D721Med (cell line): ENCODE measurements around the gene NFIC.
A peak's percentile ranks its signal among the peaks of the same experiment; 100 is the strongest.
"Not testable (repeated sequence)": the region's sequence is repeated elsewhere in the genome, so short reads cannot be mapped to it uniquely, and the experiment has no call there.

Source experiments
- DNase-seq: peaks from one replicate; pipeline ENCODE4 v3.0.0; 2011; ENCODE audit warnings: low spot score; ENCODE audit not compliant: insufficient read length
- FAIRE-seq: peaks from 2 replicates; lab custom pipeline; 2011; peaks lifted over from hg19 to GRCh38; lab: Jason Lieb, UNC
- TF ChIP-seq, protein P1 (sequence below): IDR thresholded peaks from 2 replicates; pipeline ENCODE4 v1.5.1; 2012; ENCODE audit warnings: mild to moderate bottlenecking, control low read depth; ENCODE audit not compliant: insufficient read depth; ENCODE audit errors: missing control alignments

The NFIC gene

DNA sequence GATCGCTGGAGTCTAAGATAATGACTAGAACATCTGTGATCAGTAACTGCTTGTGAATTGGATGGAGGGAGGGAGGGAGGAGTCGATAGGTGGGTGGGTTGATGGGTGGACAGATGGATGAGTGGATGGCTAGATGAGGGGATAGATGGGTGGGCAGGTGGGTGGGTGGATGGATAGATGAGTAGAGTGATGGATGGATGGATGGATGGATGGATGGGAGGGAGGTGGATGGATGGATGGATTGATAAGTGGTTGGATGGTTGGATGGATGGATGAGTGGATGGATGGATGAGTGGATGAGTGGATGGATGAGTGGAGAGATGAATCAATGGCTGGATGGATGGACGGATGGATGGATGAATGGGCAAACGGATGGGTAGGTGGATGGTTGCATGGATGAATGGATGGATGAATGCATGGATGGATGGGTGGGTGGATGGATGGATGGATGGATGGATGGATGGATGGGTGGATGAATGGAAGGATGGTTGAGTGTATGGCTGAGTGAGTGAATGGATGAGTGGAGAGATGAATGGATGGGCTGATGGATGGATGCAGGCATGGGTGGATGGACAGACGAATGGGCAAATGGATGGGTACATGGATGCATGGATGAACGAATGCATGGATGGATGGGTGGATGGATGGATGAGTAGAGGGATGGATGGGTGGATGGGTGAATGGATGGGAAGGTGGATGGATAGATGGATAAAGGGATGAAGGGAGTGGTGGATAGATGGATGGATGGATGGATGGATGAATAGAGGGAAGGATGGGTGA is 44.0 kb upstream of the NFIC start:
- DNase-seq: no peak
- no peak for FAIRE-seq
- TF ChIP-seq, protein P1, sequence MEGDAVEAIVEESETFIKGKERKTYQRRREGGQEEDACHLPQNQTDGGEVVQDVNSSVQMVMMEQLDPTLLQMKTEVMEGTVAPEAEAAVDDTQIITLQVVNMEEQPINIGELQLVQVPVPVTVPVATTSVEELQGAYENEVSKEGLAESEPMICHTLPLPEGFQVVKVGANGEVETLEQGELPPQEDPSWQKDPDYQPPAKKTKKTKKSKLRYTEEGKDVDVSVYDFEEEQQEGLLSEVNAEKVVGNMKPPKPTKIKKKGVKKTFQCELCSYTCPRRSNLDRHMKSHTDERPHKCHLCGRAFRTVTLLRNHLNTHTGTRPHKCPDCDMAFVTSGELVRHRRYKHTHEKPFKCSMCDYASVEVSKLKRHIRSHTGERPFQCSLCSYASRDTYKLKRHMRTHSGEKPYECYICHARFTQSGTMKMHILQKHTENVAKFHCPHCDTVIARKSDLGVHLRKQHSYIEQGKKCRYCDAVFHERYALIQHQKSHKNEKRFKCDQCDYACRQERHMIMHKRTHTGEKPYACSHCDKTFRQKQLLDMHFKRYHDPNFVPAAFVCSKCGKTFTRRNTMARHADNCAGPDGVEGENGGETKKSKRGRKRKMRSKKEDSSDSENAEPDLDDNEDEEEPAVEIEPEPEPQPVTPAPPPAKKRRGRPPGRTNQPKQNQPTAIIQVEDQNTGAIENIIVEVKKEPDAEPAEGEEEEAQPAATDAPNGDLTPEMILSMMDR: no peak

DNA sequence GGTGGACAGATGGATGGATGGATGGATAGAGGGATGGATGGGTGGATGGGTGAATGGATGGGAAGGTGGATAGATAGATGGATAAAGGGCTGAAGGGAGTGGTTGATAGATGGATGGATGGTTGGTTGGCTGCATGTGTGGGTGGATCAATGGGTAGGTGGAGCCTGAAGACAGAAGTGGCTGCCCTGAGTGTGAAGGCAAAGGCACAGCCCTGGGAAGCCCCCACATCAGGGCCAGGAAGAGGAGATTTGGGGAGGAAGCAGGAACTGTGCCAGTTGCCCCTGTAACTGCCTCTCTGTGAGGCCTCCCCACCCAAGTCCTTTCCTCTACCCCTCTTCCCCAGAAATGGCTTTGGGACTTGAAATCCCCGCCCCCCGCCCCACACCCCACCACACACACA is 43.4 kb upstream of the NFIC start:
- FAIRE-seq (no peak), DNase-seq (no peak)
- TF ChIP-seq, protein P1: no peak

- TF ChIP-seq, protein P1: no peak
- no peak for DNase-seq
- no peak for FAIRE-seq
Observed at GRCh38 chr19:3323658-3324057, 42.7 kb upstream of the NFIC start.

- FAIRE-seq (no peak), DNase-seq (no peak)
Observed at GRCh38 chr19:3324405-3324856, 42.0 kb upstream of the NFIC start.

DNA sequence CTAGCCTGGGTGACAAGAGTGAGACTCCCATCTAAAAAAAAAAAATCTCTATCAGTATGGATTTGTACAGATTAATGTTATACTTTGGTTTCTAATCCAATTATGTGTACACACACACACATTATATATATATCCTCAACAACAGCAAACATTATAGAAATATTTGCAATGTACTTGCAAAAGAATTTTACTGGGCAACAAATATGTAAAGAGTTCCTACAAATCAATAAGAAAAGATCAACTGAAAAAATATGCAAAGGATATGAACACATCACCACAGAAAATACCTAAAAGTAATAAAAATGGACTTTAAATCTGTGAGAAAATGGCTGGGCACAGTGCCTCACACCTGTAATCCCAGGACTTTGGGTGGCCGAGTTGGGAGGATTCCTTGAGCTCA is 40.9 kb upstream of the NFIC start:
- DNase-seq (no peak), FAIRE-seq (no peak)
- TF ChIP-seq, protein P1: no peak

More at GRCh38 chr19:3324405-3324856, 42.0 kb upstream of the NFIC start:
- TF ChIP-seq, protein P1: peak; percentile 60

DNA sequence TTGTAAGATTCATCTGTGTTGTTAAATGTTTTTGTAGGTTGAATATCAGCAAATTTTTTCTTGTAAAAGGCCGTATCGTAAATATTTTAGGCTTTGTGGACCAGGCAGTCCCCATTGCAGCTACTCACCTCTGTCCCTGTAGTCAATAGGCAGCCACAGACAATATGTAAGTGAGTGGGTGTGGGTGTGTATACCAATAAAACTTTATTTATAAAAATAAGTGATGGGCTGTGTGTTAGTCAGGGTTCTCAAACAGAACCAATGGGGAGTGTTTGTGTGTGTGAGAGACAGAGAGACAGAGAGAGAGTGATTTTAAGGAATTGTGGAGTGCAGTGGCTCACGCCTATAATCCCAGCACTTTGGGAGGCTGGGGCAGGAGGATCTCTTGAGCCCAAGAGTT is 37.6 kb upstream of the NFIC start:
- TF ChIP-seq, protein P1: no peak
- DNase-seq: no peak
- no peak for FAIRE-seq

- FAIRE-seq: no peak
- TF ChIP-seq, protein P1: no peak
- DNase-seq: no peak
Observed at GRCh38 chr19:3330047-3330446, 36.3 kb upstream of the NFIC start.

DNA sequence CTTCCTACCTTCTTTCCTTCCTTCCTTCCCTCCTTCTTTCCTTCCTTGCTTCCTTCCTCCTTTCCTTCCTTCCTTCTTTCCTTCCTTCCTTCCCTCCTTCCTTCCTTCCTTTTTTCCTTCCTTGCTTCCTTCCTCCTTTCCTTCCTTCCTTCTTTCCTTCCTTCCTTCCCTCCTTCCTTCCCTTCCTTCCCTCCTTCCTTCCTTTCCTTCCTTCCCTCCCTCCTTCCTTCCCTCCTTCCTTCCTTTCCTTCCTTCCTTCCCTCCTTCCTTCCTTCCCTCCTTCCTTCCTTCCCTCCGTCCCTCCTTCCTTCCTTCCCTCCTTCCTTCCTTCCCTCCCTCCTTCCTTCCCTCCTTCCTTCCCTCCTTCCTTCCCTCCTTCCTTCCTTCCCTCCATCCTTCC is 34.2 kb upstream of the NFIC start:
- not testable (repeated sequence) for DNase-seq, FAIRE-seq
